Non-pigmented ciliary epithelial cell (primary cell): ENCODE results near the gene MPHOSPH9.
A peak's percentile ranks its signal among the peaks of the same experiment; 100 is the strongest.

Experiments used
- DNase-seq: peaks from one replicate; pipeline ENCODE4 v3.0.0-alpha.2; 2010; ENCODE audit warnings: low read depth

Gene MPHOSPH9

GRCh38 chr12:123149088-123149487 is 83.9 kb downstream of the MPHOSPH9 start:
- DNase-seq: no peak

DNA sequence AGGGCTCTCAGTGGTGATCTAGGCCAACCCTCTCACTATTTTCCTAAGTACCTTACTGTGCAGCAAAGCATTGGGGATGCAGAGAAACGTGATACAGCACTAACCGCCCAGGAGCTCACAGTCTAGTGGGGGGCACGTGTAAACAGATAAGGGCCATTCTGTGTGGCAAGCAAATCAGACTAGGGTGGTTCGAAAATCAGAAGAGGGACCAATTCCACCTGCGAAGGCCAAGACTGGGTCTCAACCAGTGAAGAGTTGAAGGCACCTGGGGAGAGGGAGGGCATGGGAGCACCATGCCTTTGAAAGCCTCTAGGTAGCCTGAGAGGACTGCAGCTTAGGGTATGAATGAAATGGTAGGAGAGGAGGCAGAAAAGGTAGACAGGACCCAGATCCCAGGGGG is 84.3 kb downstream of the MPHOSPH9 start:
- DNase-seq: no peak

DNA sequence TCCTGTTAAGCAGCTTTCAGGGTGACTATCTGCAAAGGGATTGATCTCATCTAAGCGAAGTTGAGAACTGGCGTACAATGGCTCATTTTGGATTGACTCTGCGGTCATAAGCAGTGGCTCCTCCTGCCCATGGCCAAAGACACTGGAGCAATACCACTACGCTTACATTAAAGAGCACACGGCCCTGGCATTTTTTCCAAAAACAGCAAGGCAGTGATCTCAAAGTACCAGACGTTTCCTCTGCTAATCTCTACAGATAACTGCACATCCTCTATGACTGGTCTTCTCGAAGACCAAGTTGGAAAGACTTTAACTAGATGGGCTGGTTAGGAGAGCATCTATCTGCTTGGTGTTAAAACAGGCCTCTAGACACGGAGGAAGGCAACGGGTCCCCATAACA is 84.7 kb downstream of the MPHOSPH9 start:
- DNase-seq: no peak

DNA sequence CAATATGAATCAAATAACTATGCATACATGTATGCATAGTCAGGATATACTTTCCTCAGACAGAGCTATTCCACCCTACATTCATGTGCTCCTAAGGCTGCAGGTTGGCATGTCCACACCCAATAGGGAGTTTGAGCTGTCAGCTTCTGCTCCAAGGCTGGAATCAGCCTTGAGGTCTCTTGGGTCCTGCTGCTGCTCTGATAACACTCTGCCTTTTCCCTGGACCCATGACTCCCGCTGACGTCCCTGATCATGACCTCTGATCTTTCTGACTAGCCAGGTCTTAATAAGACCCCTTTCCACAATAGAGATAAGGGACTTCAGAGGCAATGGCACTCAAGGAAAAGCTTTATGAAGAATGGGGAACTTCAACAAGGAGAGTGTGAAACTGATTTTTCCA is 87.7 kb downstream of the MPHOSPH9 start:
- DNase-seq: no peak

GRCh38 chr12:123143736-123144461 is 89.0 kb downstream of the MPHOSPH9 start:
- no peak for DNase-seq

DNA sequence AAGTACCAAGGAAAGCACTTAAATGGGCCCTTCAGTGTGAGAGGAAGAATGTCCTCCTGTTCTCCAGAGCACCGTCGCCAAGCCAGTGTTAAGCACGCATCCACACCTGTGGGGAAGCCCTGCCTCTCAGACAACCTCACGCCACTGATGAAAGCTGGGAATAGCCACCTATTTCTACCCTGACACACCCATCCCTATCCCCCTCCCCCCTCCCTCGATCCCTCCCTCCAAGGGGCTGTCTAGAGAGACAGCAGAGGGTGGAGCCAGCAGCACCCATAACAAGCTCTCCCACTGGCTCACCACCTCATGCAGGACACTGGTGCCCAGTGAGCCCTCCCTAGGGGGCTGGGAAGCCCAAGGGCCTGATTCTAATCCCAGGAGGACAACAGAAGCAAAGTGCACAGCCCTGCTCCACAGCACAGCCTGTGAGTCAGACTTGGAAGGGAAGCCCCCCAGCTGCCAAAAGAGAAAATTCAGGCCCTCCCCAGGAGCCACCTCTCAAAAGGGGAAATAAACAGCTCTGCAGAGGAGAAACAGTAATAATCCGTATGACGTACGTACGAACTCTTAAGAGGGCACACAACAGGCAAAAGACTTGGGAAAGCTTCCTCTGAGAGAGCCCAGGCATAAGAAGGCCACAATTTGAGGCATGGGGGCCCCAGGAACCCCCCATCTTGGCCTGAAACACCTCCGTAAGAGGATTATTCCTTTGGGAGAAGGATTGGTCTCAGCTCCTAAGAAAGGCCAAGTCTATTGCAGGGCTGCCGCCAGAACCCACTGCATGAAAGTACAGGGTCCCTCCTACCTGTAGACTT is 89.8 kb downstream of the MPHOSPH9 start:
- no peak for DNase-seq

DNA sequence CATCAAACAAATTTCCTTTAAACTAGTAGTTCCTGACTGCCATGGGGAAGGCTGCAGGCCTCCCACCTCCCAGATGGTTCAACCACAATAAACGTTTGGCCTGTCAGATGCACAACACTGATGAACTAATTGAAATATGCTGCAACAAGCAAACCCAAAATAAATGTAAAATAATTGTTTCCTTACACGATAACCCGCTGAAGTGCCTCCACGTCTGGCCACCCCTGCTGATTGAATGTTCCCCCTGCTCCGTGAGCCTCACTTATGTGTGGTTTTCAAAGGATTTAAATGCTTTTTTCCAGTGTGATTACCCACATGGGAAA is 90.5 kb downstream of the MPHOSPH9 start:
- no peak for DNase-seq

DNA sequence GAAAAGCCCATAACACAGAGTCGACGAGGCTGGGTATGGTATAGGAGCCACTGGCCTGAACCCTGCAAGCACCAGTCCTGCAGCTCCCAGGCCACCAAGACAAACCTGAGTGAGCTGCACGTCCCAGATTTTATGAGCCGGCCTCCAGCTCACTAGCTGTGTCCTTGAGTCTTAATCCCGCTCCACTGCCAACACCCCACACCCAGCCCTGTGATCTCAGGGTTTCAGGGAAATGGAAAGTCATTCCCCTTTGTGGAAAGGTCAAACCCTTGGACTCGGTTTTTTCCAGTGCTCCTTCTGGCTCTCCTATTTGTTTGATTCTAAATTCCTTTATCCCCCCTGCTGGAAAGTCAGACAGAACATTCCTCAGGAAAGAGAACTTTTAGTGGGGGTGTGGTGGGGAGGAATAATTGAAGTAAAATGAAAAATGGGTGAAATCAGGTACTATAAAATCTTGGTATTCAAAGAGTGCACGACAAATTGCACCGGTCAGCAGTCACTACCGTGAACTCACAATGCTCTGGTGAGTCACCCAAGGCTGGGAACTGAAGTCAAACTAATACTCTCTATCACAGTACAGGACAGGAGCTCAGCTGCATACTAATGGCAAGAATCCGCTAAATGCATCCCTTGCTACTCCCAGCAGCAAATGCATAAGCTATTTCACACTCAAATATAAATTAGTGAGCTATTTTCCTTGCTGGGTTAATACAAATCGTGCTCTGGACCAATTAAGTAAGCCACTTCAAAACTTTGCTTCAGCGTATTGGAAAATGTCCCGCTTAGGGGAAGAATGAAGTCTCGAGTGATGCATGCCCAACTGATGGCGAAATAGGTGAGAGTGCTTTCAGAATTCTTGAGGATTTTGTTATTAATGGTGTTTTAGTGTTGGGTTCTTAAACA is 91.1 kb downstream of the MPHOSPH9 start:
- peak; percentile 65 for DNase-seq

- DNase-seq: no peak
These were observed 92.0 kb downstream of the MPHOSPH9 start for GRCh38 chr12:123140676-123141614.

- DNase-seq: no peak
These were observed 92.8 kb downstream of the MPHOSPH9 start for GRCh38 chr12:123139926-123140675.

DNA sequence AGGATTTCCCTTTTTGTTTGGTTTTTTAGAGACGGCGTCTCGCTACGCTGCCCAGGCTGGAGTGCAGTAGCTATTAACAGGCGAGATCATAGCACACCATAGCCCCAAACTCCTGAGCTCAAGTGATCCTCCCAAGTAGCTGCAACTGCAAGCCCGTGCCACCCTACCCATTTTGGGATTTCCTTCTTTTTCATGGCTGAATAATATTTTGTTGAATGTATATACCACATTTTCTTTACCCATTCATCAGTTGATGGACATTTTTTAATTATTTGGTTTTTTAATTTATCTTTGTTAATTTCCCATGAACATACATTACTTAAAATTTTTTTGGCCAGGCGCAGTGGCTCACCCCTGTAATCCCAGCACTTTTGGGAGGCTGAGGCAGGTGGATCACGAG is 97.3 kb downstream of the MPHOSPH9 start:
- DNase-seq: no peak

- DNase-seq: no peak
These were observed 98.1 kb downstream of the MPHOSPH9 start for GRCh38 chr12:123134826-123135225.

- no peak for DNase-seq
These were observed 98.7 kb downstream of the MPHOSPH9 start for GRCh38 chr12:123134271-123134671.

DNA sequence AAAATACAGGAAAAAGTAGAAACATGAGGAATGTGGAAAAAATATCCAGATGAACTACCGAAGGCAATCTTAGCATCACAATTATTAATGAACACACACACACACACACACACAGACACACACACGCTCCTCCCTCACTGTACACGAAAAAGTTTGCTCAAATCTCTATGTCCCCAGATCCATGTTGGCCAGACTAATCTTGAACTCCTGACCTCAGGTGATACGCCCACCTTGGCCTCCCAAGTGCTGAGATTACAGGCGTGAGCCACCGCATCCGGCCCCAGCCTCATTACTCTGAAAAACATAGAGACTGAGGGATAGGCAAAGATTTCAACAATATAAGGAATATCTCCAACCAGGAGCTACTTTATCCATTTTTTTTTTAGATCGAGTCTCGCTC is 99.2 kb downstream of the MPHOSPH9 start:
- no peak for DNase-seq

DNA sequence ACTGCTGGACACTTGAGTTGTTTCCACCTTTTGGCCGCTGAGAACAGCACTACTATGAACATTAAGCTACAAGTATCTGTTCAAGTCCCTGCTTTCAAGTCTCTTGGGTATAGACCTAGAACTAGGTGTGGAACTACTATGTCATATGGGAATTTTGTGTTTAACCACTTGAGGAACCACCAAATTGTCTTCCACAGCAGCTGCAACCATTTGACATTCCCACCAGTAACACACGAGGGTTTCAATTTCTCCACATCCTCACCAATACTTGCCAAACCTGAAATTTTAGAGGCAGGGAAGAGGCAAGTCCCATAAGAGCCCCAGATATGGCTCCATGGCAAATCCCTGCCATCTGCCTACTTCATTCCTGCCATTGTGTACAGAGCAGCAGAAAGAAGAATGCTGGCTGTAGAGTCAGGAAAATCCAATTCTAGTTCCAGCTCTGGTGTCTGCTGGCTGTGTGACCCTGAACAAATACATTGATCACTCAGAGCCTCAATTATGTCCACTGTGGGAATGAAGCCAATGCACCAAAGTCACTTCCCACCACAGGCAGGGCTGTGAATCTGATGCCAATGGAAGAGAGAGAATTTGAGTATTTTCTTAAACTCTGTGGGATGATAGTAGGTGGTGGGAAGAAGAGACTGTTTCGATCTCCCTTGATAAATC is 99.9 kb downstream of the MPHOSPH9 start:
- DNase-seq: no peak

- DNase-seq: no peak
These were observed 101.0 kb downstream of the MPHOSPH9 start for GRCh38 chr12:123131879-123132402.

DNA sequence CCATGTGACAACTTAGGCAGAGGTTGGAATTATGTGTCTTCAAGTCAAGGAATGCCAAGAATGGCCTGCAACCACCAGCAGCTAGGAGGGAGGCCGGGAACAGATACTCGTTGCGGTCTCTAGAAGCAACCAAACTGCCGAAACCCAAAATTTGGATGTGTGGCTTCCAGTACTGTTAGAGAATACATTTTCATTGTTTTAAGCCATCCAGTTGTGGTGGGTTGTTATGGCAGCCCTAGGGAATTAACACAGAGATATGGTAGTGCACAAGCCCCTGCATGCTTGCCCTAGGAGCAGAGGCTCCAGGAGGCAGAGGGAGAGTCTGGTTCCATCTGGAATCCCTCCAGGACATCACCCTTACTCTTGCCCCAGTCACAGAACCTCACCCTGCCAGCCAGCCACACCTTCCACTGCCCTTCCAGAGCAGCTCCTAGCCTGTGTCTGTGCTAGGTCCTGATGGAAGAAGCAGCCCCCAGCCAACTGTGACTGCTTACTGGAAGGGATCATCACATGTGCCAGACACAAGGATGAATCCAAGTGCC is 101.6 kb downstream of the MPHOSPH9 start:
- no peak for DNase-seq

DNA sequence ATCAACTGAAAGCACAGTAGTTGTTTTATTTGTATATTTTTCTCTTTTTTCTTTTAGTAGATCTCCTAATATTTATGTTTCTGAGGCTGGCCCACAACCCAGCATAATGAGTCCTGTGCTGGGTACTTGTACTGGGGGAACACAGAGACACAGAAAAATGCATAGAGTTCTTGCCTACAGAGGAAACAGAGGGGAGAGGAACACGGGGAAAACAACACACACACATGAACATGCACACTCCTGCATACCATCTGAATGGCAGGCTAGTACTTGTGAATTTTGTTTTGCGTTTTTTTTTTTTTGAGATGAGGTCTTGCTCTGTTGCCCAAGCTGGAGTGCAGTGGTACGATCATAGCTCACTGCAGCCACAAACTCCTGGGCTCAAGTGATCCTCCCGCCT is 103.3 kb downstream of the MPHOSPH9 start:
- DNase-seq: no peak

- DNase-seq: no peak
These were observed 105.8 kb downstream of the MPHOSPH9 start for GRCh38 chr12:123127182-123127495.
